ENCODE data around the gene NDUFS4.
"Not testable (repeated sequence)": the region's sequence is repeated elsewhere in the genome, so short reads cannot be mapped to it uniquely, and the experiment has no call there.

The NDUFS4 gene

GRCh38 chr5:53674121-53674520, 113.7 kb downstream of the NDUFS4 start:
- no peak for DNase-seq

- DNase-seq: no peak
Measured at GRCh38 chr5:53677632-53678031, 117.2 kb downstream of the NDUFS4 start.

GRCh38 chr5:53678981-53679660, 118.7 kb downstream of the NDUFS4 start:
- DNase-seq: no peak

DNA sequence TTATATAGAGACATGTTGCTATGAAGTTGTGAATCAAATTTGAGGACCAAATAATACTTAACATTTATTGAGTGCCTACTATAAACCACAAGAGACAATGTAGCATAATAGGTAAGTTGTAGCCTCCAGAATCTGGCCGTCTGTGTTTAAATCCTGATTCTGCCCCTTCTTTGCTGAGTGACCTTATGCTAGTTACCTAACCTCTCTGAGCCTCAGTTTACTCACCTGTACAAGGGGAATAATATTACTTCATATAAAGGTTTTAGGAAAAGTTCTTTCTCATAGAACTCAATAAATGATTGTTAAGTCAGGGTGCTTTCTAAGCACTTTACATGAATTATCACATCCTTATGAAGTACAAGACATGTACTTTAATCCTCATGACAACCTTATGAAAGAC, 120.6 kb downstream of the NDUFS4 start:
- DNase-seq: no peak

GRCh38 chr5:53691014-53691413, 130.6 kb downstream of the NDUFS4 start:
- no peak for DNase-seq

DNA sequence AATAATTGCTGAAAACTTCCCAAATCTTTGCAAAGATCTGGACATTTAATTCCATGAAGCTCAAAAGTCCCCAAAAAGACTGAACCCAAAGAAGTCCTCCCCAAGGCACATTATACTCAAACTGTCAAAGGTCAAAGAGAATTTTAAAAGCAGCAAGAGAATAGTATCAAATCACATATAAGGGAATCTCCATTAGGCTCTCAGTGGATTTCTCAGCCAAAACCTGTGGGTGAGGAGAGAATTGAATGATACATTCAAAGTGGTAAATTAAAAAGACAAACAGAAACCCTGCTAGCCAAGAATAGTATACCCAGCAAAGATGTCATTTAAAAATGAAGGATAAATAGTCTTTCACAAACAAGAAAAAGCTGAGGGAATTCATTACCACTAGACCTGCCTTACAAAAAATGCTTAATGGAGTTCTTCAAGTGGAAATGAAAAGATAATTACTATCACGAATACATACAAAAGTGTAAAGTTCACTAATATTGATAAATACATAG, 134.1 kb downstream of the NDUFS4 start:
- DNase-seq: no peak

GRCh38 chr5:53710405-53710804, 150.0 kb downstream of the NDUFS4 start:
- not testable (repeated sequence) for DNase-seq

GRCh38 chr5:53712327-53712726, 151.9 kb downstream of the NDUFS4 start:
- DNase-seq: no peak

DNA sequence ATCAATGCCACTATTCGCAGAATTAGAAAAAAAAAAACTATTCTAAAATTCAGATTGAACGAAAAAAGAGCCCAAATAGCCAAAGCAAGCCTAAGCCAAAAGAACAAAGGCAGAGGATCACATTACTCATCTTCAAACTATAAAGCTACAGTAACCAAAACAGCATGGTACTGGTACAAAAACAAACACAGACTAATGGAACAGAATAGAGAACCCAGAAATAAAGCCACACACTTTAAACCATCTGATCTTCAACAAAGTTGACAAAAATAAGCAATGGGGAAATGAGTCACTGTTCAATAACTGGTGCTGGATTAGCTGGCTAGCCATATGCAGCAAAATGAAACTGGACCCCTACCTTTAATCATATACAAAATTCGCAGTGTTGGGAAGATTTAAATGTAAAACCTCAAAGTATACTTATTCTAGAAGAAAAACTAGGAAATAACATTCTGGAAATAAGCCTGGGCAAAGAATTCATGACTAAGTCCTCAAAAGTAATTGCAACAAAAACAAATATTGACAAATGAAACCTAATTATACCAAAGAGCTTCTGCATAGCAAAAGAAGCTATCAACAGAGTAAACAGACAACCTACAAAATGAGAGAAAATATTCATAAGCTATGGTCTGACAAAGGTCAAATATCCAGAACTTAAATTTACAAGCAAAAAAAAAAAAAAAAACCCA, 153.7 kb downstream of the NDUFS4 start:
- DNase-seq: no peak

- DNase-seq: no peak
Measured at GRCh38 chr5:53714667-53715010, 154.2 kb downstream of the NDUFS4 start.

DNA sequence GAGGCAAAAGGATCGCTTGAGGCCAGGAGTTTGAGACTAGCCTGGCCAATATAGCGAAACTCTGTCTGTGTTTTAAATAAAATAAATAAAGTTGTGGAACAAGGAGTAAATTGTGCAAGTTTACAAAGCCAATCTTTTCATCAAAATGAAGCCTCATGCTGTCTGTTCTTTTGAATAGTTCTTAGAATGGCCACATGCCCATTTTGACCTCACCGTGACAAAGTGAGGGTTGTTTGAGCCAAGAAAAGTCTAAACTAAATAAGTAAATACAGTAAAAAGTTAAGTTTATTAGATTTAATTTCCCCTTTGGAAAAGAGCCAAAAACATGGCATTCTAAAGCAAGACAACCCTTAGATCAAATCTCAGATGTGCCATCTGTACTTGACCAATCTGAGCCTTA, 165.7 kb downstream of the NDUFS4 start:
- DNase-seq: no peak

- DNase-seq: no peak
Measured at GRCh38 chr5:53730943-53731342, 170.5 kb downstream of the NDUFS4 start.

Measured in NCI-H1417 treated with DMSO at 0.1 percent for 48 hours (cell line).